GM20431 (cell line): ENCODE data around the gene TRUB1.

Source experiments
- in situ Hi-C: fragments of 300-500 bp; cut with MseI, MboI; formaldehyde crosslinking; loops from one replicate; pipeline ENCODE4 v1.15.0; 2020; ENCODE audit warnings: low sequenced_read_pairs; ENCODE audit not compliant: unreplicated experiment

Gene TRUB1

DNA sequence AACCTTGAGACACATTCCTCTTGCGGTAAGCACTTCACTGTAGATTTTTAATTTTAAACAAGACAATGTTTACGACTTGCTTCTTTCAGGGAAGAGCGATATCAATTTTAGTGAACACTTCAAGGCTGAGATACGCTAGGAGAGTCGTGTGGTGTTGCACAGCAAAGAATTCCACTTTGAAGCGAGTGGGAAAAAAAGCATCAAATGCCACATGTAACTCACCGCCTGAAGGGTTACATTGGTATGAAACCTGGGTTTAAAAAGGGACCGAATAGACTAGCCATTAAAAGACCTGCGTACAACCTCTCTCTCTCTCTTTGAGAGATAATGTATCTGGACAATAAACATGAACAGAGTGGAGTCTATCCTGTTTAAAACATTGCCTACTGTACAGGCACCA lies 86.4 kb downstream of the TRUB1 start:
- in situ Hi-C loops: no loop called here

DNA sequence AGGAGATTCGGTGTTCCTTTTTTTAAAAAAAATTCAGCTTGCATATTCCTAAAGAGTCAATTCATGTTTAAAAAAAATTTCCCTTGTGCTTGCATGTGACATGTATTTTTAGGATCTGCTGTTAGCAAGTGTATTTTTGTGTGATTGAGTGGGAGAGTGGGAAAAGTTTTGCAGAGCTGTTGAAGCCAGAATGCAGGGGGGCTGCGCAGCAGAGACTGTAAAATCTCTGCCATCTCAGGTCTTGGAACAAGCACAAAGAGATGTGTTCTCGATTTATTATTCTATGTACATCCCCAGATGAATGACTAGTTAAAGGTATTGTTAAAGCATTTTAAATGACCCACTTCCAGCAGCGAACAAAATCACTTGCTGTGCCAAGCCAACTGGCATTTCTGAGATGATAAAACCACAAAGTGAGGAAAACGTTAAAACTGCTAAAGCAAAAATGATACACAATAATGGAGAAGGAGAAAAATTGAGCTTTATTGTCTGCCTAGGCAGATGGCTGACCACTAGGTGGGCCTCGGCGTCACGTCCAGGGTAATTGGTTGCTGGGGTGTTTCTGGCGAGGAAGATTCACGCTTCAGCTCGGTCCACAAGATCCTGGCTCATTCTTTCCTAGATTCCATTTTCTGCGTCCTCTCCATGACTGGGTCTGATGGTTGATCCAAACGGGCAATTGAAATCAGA lies 88.2 kb downstream of the TRUB1 start:
- in situ Hi-C loops: no loop called here

GRCh38 chr10:115026746-115027140 lies 88.7 kb downstream of the TRUB1 start:
- in situ Hi-C loops: no loop called here
